GM10266 (cell line): ENCODE data around the gene PSTPIP2.
"Not testable (repeated sequence)": the region's sequence is repeated elsewhere in the genome, so short reads cannot be mapped to it uniquely, and the experiment has no call there.

ENCODE experiments used
- DNase-seq: peaks from one replicate; pipeline ENCODE4 v3.0.0; 2012; ENCODE audit errors: extremely low spot score
- CTCF ChIP-seq: IDR thresholded peaks from 2 replicates; pipeline ENCODE4 v1.5.1; 2012; ENCODE audit warnings: mild to moderate bottlenecking, low read depth; ENCODE audit not compliant: control insufficient read depth, insufficient read depth; ENCODE audit errors: missing control alignments

The PSTPIP2 gene

DNA sequence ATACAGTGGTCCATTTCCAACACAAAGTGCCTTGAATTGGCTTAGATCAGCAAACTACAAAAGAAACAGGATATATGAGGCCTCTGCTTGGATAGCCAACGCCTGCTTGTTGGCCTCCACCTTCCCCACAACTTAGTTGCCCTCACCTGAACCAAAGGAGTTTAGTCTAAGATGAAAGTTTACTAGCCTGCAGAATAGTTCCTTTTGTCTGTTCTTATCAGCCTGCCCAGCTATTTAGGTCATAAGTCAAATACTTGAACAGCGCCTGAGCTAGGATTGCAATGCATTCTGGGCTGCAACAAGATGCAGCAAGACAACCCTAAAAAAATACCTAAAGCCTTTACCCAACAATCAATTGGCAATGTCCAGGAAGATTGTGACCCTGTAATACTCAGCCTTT is 91.8 kb downstream of the PSTPIP2 start:
- DNase-seq = no peak
- TF ChIP-seq CTCF = no peak

DNA sequence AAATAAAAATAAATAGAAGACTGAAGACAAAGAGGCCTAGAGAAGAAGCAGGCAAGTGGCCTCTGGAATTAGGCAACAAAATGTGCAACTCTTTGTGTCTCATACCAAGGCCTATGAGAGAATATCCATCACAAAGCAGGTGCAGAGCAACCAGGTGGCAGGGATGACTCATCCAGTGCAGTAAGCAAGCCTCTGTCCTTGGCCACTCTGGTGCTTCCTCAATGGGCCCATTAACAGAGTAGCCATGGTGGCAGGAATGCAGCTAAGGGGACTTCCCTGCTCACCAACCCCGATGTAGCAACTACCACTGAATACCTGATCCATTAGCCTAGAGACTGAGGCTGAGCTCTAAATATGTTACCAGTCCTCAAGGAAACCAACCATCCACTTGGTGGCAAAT is 94.0 kb downstream of the PSTPIP2 start:
- DNase-seq = no peak

DNA sequence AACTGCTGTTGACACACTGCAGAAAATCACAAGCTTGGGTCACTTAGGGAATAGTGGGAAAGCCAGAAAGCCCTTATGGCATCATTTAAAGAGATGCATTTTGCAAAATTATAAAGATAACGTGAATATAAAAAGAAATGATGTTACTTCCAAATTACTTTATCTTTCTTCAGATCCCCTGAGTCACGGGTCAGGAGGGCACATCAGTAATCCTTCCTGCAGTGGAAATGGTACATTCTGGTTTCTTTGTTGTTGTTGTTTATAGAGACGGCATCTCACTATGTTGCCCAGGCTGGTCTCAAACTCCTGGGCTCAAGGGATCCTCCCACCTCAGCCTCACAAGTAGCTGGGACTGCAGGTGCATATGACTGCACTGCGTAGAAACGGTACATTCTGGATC is 95.1 kb downstream of the PSTPIP2 start:
- TF ChIP-seq CTCF = no peak
- DNase-seq = no peak

More for the DNA sequence above, 94.0 kb downstream of the PSTPIP2 start:
- TF ChIP-seq CTCF = no peak

DNA sequence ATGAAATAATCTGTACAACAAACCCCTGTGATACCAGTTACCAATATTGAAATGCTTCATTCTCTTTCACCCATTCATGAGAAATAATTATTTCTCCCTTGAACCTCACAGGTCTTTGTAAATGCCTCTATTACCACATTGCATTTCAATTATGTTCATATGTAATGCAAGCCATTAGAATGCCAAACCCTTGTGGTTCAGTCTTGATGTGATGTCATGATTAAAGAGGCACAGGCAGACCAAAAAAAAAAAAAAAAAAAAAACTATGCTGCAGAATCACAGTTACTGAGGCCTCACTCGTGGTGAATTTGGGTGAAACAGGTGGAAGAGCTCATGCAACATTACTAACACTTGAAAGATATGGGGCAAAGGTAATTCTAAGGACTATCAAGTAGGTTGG is 95.5 kb downstream of the PSTPIP2 start:
- no peak for TF ChIP-seq CTCF
- no peak for DNase-seq

DNA sequence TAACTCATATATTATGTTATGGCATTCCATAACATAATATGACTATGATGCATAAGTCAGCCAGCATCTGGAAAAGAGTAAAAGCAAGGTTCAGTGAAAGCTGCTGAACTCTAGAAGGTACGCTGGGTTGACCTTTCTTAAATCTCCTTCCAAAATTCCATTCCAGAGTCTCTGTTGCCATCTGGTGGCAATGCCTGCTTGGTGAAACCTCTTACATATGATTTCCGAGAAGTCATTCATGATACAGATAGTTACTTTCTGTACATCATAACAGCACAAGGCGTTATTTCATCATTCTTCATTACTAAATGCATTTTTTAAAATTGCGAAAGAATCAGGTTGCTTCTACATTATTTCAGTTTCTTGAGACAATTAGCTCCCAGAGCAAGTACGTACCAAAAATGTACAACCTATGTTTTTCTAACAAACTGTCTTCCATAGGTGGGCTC is 97.9 kb downstream of the PSTPIP2 start:
- peak; percentile 61 for TF ChIP-seq CTCF

GRCh38 chr18:45967007-45967706 is 104.9 kb downstream of the PSTPIP2 start, which contains the start of gene EPG5:
TSS of gene EPG5 (minus strand) at chr18:45967329. CDS start at chr18:45967239, 90 bp downstream.
- DNase-seq = peak; percentile 87
- no peak for TF ChIP-seq CTCF

More for the DNA sequence above, 97.9 kb downstream of the PSTPIP2 start:
- peak; percentile 41 for DNase-seq

DNA sequence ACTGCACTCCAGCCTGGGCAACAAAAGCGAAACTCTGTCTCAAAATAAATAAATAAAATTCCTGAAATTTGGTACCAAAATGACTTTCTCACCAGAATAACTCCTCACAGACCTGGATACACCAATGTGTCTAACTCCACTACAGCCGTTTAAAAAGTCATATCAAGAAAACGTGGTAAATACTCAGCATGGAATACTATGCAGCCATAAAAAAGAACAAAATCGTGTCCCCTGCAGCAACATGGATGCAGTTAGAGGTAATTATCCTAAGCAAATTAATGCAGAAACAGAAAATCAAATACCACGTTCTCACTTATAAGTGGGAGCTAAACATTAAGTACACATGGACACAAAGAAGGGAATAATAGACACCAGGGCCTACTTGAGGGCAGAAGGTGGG is 107.1 kb downstream of the PSTPIP2 start:
- DNase-seq = not testable (repeated sequence)
